MM.1S (cell line): ENCODE measurements around the gene CACNA2D1.

Experiments
- DNase-seq: peaks from one replicate; pipeline ENCODE4 v3.0.0-alpha.2; 2015
- H2AFZ ChIP-seq: fragments of 300-600 bp; sonication (generic); 2 replicates; pipeline ENCODE4 v1.6.0; 2016; ENCODE audit warnings: antibody characterized with exemption, low read length
- H3F3A ChIP-seq: fragments of 300-600 bp; sonication (generic); 2 replicates; pipeline ENCODE4 v1.6.1; 2016; ENCODE audit warnings: mild to moderate bottlenecking, antibody characterized with exemption, low read length, moderate library complexity, mixed read lengths; ENCODE audit not compliant: insufficient read depth
- H3K27ac ChIP-seq: fragments of 300-600 bp; sonication (generic); 2 replicates; pipeline ENCODE4 v1.5.1; 2016; ENCODE audit warnings: mild to moderate bottlenecking, low read length
- H3K27me3 ChIP-seq: fragments of 300-600 bp; sonication (generic); replicated peaks from 2 replicates; pipeline ENCODE4 v1.6.0; 2016; ENCODE audit warnings: low read length; ENCODE audit not compliant: insufficient read depth
- H3K36me3 ChIP-seq: fragments of 300-600 bp; sonication (generic); replicated peaks from 2 replicates; pipeline ENCODE4 v1.6.1; 2016; ENCODE audit warnings: mild to moderate bottlenecking, low read length, mixed read lengths; ENCODE audit not compliant: insufficient read depth
- H3K4me1 ChIP-seq: fragments of 300-600 bp; sonication (generic); 2 replicates; pipeline ENCODE4 v1.6.1; 2016; ENCODE audit warnings: low read length, mixed read lengths
- H3K4me2 ChIP-seq: fragments of 300-600 bp; sonication (generic); 2 replicates; pipeline ENCODE4 v1.6.0; 2016; ENCODE audit warnings: low read depth, low read length
- H3K4me3 ChIP-seq: fragments of 300-600 bp; sonication (generic); 2 replicates; pipeline ENCODE4 v1.5.1; 2016; ENCODE audit warnings: low read length, mixed read lengths
- H3K79me2 ChIP-seq: fragments of 300-600 bp; sonication (generic); 2 replicates; pipeline ENCODE4 v1.6.1; 2016; ENCODE audit warnings: mixed run types, low read length, mixed read lengths
- H3K9ac ChIP-seq: fragments of 300-600 bp; sonication (generic); 2 replicates; pipeline ENCODE4 v1.6.1; 2016; ENCODE audit warnings: low read length, mixed read lengths
- H3K9me2 ChIP-seq: fragments of 300-600 bp; sonication (generic); replicated peaks from 2 replicates; pipeline ENCODE4 v1.6.1; 2016; ENCODE audit warnings: mild to moderate bottlenecking, low read length, mixed read lengths; ENCODE audit not compliant: insufficient read depth
- H3K9me3 ChIP-seq: fragments of 300-600 bp; sonication (generic); replicated peaks from 2 replicates; pipeline ENCODE4 v1.6.1; 2016; ENCODE audit warnings: mild to moderate bottlenecking, low read length, mixed read lengths; ENCODE audit not compliant: insufficient read depth
- H4K20me1 ChIP-seq: fragments of 300-600 bp; sonication (generic); 2 replicates; pipeline ENCODE4 v1.6.1; 2016; ENCODE audit warnings: mild to moderate bottlenecking, low read length, moderate library complexity, mixed read lengths; ENCODE audit not compliant: insufficient read depth
- EZH2 ChIP-seq: fragments of 300-600 bp; sonication (generic); optimal IDR thresholded peaks from 2 replicates; pipeline ENCODE3; 2017; ENCODE audit warnings: low read depth, mild to moderate bottlenecking, antibody characterized with exemption, low read length, mixed read lengths
- EZH2phosphoT487 ChIP-seq: fragments of 300-600 bp; sonication (generic); IDR thresholded peaks from 2 replicates; pipeline ENCODE4 v1.6.1; 2018; ENCODE audit warnings: antibody characterized with exemption, low read length
- TF ChIP-seq, protein P1 (sequence below): fragments of 300-600 bp; sonication (generic); IDR thresholded peaks from 2 replicates; pipeline ENCODE4 v1.5.1; 2016; ENCODE audit warnings: antibody characterized with exemption, low read length, mixed read lengths

The CACNA2D1 gene

GRCh38 chr7:82129091-82129490 is 314.5 kb downstream of the CACNA2D1 start:
- no peaks in the 10 kb centered on the region for H3K27me3 ChIP-seq
- no peaks in the 10 kb centered on the region for H3F3A ChIP-seq
- no peaks in the 10 kb centered on the region for H3K4me1 ChIP-seq
- no peaks in the 10 kb centered on the region for H3K9me3 ChIP-seq
- no peak overlapping the region for H2AFZ ChIP-seq
- no peak overlapping the region for H3K4me3 ChIP-seq
- H3K36me3 ChIP-seq = no peaks in the 10 kb centered on the region
- no peaks in the 10 kb centered on the region for H3K79me2 ChIP-seq
- no peaks in the 10 kb centered on the region for H3K9me2 ChIP-seq
- H4K20me1 ChIP-seq = no peaks in the 10 kb centered on the region
- TF ChIP-seq EZH2 (no peak), EZH2phosphoT487 (no peak)
- TF ChIP-seq, protein P1, sequence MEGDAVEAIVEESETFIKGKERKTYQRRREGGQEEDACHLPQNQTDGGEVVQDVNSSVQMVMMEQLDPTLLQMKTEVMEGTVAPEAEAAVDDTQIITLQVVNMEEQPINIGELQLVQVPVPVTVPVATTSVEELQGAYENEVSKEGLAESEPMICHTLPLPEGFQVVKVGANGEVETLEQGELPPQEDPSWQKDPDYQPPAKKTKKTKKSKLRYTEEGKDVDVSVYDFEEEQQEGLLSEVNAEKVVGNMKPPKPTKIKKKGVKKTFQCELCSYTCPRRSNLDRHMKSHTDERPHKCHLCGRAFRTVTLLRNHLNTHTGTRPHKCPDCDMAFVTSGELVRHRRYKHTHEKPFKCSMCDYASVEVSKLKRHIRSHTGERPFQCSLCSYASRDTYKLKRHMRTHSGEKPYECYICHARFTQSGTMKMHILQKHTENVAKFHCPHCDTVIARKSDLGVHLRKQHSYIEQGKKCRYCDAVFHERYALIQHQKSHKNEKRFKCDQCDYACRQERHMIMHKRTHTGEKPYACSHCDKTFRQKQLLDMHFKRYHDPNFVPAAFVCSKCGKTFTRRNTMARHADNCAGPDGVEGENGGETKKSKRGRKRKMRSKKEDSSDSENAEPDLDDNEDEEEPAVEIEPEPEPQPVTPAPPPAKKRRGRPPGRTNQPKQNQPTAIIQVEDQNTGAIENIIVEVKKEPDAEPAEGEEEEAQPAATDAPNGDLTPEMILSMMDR = no peak
- H3K9ac ChIP-seq = no peak overlapping the region
- no peak overlapping the region for H3K27ac ChIP-seq
- H3K4me2 ChIP-seq = no peak overlapping the region
- no peak for DNase-seq

DNA sequence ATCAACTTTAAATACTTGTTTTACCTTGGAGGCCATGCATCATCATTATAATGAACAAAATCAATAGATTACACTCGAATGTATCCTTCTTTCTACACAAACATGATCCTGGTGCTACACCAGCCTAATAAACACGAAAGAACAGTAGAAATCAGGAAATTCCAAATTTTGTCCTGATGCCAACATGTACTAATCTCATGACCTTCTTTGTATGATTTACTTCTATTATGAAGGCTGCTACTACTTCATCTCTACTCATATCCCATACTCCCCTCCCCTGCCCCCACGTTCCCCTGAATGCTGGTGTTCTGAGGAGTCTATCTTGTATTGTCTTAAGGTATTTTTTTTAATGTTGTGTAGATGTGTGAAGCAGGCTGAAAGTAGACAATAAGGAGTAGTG is 315.0 kb downstream of the CACNA2D1 start:
- TF ChIP-seq EZH2 = no peak
- TF ChIP-seq, protein P1 = no peak
- TF ChIP-seq EZH2phosphoT487 = no peak
- H3K4me2 ChIP-seq = no peak overlapping the region

GRCh38 chr7:82126576-82126975 is 317.0 kb downstream of the CACNA2D1 start:
- H3K79me2 ChIP-seq = no peaks in the 10 kb centered on the region
- no peak overlapping the region for H3K4me3 ChIP-seq
- no peak for DNase-seq
- no peaks in the 10 kb centered on the region for H3K4me1 ChIP-seq
- no peak overlapping the region for H3K27ac ChIP-seq
- H3K27me3 ChIP-seq = no peaks in the 10 kb centered on the region
- H3K9me3 ChIP-seq = no peaks in the 10 kb centered on the region
- no peak overlapping the region for H3K9ac ChIP-seq
- H3K4me2 ChIP-seq = no peak overlapping the region
- H3K36me3 ChIP-seq = no peaks in the 10 kb centered on the region
- no peak for TF ChIP-seq EZH2phosphoT487
- TF ChIP-seq, protein P1 = no peak
- TF ChIP-seq EZH2 = no peak
- H3F3A ChIP-seq = no peaks in the 10 kb centered on the region
- H4K20me1 ChIP-seq = no peaks in the 10 kb centered on the region
- no peaks in the 10 kb centered on the region for H3K9me2 ChIP-seq
- H2AFZ ChIP-seq = no peak overlapping the region

More for the DNA sequence above, 315.0 kb downstream of the CACNA2D1 start:
- H4K20me1 ChIP-seq = no peaks in the 10 kb centered on the region
- no peak overlapping the region for H3K4me3 ChIP-seq
- DNase-seq = no peak
- no peaks in the 10 kb centered on the region for H3F3A ChIP-seq
- H3K9me2 ChIP-seq = no peaks in the 10 kb centered on the region
- no peaks in the 10 kb centered on the region for H3K27me3 ChIP-seq
- no peaks in the 10 kb centered on the region for H3K9me3 ChIP-seq
- H3K36me3 ChIP-seq = no peaks in the 10 kb centered on the region
- no peak overlapping the region for H3K27ac ChIP-seq
- no peaks in the 10 kb centered on the region for H3K4me1 ChIP-seq
- no peaks in the 10 kb centered on the region for H3K79me2 ChIP-seq
- no peak overlapping the region for H2AFZ ChIP-seq
- no peak overlapping the region for H3K9ac ChIP-seq
